ENCODE measurements around the gene ADAM12.
"Not testable (repeated sequence)": the region's sequence is repeated elsewhere in the genome, so short reads cannot be mapped to it uniquely, and the experiment has no call there.

- not testable (repeated sequence) for TF ChIP-seq CTCF (IDR thresholded peaks at IDR 0.05; ENCODE audit: insufficient read depth, low read depth, low read length); EZH2 (IDR thresholded peaks at IDR 0.05; ENCODE audit: insufficient read depth, low read length)
Measured at GRCh38 chr10:126379166-126379565, 9.1 kb downstream of the ADAM12 start.

All from astrocyte (in vitro differentiated cells and primary cell).